ENCODE data around the gene MAML3. TPM values are rescaled to one million over a fixed set of nuclear protein-coding genes. Genes with fewer than 3 reads are reported as not detected.

The MAML3 gene
- polyA plus RNA-seq, 1 donor (not counting 4 experiments of a cell fraction or from before 2014, with no cell fraction given): 0.68 TPM

DNA sequence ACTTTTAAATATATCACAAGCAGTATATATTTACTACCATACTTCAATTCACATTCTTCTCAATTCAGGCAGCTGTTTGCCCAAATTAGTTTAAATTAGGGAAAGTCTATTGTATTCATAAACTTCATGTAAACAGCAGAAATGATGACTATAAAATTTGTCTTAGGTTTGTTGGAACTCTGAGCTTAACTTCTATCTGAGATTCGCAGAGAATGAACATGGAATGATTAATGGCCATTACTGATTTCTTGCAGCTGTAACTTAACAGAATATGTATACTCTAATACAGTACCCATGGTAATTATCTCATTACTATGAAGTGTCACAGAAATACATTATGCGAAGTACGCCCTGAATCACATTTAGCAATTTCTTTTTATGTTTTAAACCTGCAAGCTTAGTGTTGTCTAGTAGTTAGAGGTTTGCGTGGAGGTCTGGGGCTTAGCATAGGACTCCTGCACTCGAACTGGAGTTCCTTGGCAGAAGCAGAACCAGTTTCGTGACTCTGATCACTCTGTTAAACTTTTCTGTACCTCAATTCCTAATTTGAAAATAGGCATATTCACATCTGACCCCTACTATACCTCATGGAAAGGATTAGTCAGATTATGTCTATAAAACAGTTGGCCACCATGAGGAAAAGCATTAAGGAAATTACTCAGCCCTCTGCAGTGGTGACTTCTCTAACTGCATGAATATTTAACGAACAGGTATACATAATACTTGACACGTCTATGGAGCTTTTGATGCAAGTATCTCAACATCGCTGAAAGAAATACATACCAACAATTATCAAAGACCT lies 245.1 kb downstream of the MAML3 start:
- H2AFZ ChIP-seq (ENCODE audit: control insufficient read depth, low read length): no peak overlapping the region
- no peaks in the 10 kb centered on the region for H3K9me3 ChIP-seq (ENCODE audit: control insufficient read depth, low read depth, low read length)
- H3K9ac ChIP-seq (ENCODE audit: control insufficient read depth, extremely low read depth, insufficient read depth, low read length): no peak overlapping the region
- dilution Hi-C loops (cut with MboI; ENCODE audit: extremely low pct_ligation_motif_present, low sequenced_read_pairs): no loop called here
- no peak for TF ChIP-seq EZH2 (IDR thresholded peaks at IDR 0.05; ENCODE audit: low read length)
- TF ChIP-seq, protein P1, sequence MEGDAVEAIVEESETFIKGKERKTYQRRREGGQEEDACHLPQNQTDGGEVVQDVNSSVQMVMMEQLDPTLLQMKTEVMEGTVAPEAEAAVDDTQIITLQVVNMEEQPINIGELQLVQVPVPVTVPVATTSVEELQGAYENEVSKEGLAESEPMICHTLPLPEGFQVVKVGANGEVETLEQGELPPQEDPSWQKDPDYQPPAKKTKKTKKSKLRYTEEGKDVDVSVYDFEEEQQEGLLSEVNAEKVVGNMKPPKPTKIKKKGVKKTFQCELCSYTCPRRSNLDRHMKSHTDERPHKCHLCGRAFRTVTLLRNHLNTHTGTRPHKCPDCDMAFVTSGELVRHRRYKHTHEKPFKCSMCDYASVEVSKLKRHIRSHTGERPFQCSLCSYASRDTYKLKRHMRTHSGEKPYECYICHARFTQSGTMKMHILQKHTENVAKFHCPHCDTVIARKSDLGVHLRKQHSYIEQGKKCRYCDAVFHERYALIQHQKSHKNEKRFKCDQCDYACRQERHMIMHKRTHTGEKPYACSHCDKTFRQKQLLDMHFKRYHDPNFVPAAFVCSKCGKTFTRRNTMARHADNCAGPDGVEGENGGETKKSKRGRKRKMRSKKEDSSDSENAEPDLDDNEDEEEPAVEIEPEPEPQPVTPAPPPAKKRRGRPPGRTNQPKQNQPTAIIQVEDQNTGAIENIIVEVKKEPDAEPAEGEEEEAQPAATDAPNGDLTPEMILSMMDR (optimal IDR thresholded peaks at IDR 0.05 in 1 of 3, IDR thresholded peaks at IDR 0.05 in 1 of 3, conservative IDR thresholded peaks at IDR 0.05 in 1 of 3; ENCODE audit: extremely low read depth in 1 of 3, insufficient read depth in 2 of 3, low read length in 3 of 3): no peak
- H3K9me1 ChIP-seq (ENCODE audit: control insufficient read depth, extremely low read depth, insufficient read depth, low read length): no peaks in the 10 kb centered on the region
- H3K36me3 ChIP-seq (ENCODE audit: control insufficient read depth in 2 of 2, extremely low read depth in 1 of 2, insufficient read depth in 2 of 2, low read length in 2 of 2): no peaks in the 10 kb centered on the region
- H3K4me2 ChIP-seq (ENCODE audit: control insufficient read depth, extremely low read depth, insufficient read depth, low read depth, low read length): no peak overlapping the region
- H3K27ac ChIP-seq (ENCODE audit: control insufficient read depth, insufficient read depth, low read length): no peak overlapping the region
- FAIRE-seq: peak; percentile 41
- no peak overlapping the region for H3K4me3 ChIP-seq (ENCODE audit: control insufficient read depth in 2 of 3, extremely low read depth in 1 of 3, insufficient read depth in 2 of 3, low read depth in 1 of 3, low read length in 3 of 3)
- H3K27me3 ChIP-seq (ENCODE audit: control insufficient read depth, extremely low read depth, insufficient read depth, low read length): no peaks in the 10 kb centered on the region
- no peaks in the 10 kb centered on the region for H3K4me1 ChIP-seq (ENCODE audit: control insufficient read depth, extremely low read depth, insufficient read depth, low read length)
- no peak for DNase-seq (ENCODE audit: low read depth, low spot score)
- no peaks in the 10 kb centered on the region for H4K20me1 ChIP-seq (ENCODE audit: control insufficient read depth, extremely low read depth, insufficient read depth, low read length)
- no peaks in the 10 kb centered on the region for H3K79me2 ChIP-seq (ENCODE audit: control insufficient read depth, insufficient read depth, low read length)

DNA sequence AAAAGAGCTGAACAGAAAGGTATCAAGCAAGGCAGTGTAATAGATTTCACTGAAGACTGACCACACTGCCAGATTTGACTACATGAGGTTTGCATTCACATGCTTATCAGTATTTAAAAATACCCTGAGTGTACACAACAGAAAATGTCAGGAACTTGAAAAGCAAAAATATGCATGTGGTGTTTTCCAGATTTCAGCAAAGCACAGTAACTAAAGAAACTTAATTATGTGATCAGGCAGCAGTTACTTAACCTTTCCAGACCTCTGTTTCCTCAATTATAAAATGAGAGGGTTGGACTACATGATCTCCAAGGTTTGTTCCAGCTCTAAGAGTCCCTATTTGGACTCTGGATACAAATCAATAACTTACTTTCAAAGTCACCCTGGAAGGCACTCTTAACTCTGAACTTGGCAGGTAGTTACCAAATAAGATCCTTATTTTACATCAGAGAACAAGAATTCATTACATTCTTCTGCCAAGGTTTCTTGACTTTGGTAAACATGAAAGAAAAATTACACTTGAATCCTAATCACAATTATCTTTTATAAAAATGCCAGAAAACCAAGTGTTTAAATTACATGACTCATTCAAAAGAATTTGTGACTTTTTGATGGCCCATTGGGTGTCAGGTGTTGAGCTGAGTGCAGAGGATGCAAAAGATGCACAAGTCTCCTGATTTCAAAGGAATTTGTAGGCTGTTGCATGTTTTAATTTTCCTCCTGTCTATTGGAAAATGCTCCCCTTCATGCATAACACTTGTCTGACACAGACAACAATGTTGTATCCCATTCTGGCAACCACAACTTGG lies 246.8 kb downstream of the MAML3 start:
- Histone ChIP-seq H3K4me2 (ENCODE audit: control insufficient read depth, extremely low read depth, insufficient read depth, low read depth, low read length) (no peak overlapping the region), H3K9me1 (ENCODE audit: control insufficient read depth, extremely low read depth, insufficient read depth, low read length) (no peaks in the 10 kb centered on the region), H3K27me3 (ENCODE audit: control insufficient read depth, extremely low read depth, insufficient read depth, low read length) (no peaks in the 10 kb centered on the region), H3K9me3 (ENCODE audit: control insufficient read depth, low read depth, low read length) (no peaks in the 10 kb centered on the region), H2AFZ (ENCODE audit: control insufficient read depth, low read length) (no peak overlapping the region), H4K20me1 (ENCODE audit: control insufficient read depth, extremely low read depth, insufficient read depth, low read length) (no peaks in the 10 kb centered on the region), H3K4me3 (ENCODE audit: control insufficient read depth in 2 of 3, extremely low read depth in 1 of 3, insufficient read depth in 2 of 3, low read depth in 1 of 3, low read length in 3 of 3) (no peak overlapping the region), H3K9ac (ENCODE audit: control insufficient read depth, extremely low read depth, insufficient read depth, low read length) (no peak overlapping the region), H3K4me1 (ENCODE audit: control insufficient read depth, extremely low read depth, insufficient read depth, low read length) (no peaks in the 10 kb centered on the region), H3K36me3 (ENCODE audit: control insufficient read depth in 2 of 2, extremely low read depth in 1 of 2, insufficient read depth in 2 of 2, low read length in 2 of 2) (no peaks in the 10 kb centered on the region), H3K79me2 (ENCODE audit: control insufficient read depth, insufficient read depth, low read length) (no peaks in the 10 kb centered on the region), H3K27ac (ENCODE audit: control insufficient read depth, insufficient read depth, low read length) (no peak overlapping the region)
- TF ChIP-seq, protein P1 (optimal IDR thresholded peaks at IDR 0.05 in 1 of 3, IDR thresholded peaks at IDR 0.05 in 1 of 3, conservative IDR thresholded peaks at IDR 0.05 in 1 of 3; ENCODE audit: extremely low read depth in 1 of 3, insufficient read depth in 2 of 3, low read length in 3 of 3): no peak
- TF ChIP-seq EZH2 (IDR thresholded peaks at IDR 0.05; ENCODE audit: low read length): no peak
- no peak for DNase-seq (ENCODE audit: low read depth, low spot score)
- no peak for FAIRE-seq
- dilution Hi-C loops (cut with MboI; ENCODE audit: extremely low pct_ligation_motif_present, low sequenced_read_pairs): no loop called here
